Gastroesophageal sphincter (tissue), 4 donors: ENCODE measurements around the gene TSPO2. TPM values are rescaled to one million over a fixed set of nuclear protein-coding genes. Genes with fewer than 3 reads are reported as not detected.

Source experiments
- ATAC-seq: fragments of 150-250 bp; one replicate; pipeline ENCODE4 v1.9.1; 2016; ENCODE audit warnings: mild to moderate bottlenecking, moderate library complexity
- H3K27ac ChIP-seq, 4 donors: fragments of 200-600 bp; sonication (generic) in 3 of 4; 1 replicate in 3 of 4; 2 replicates in 1 of 4; pipeline ENCODE4 v1.5.1; 2016 to 2019
- H3K27me3 ChIP-seq: fragments of 200-600 bp; sonication (generic); one replicate; pipeline ENCODE4 v1.5.1; 2019
- H3K36me3 ChIP-seq, 2 donors: fragments of 200-600 bp; sonication (generic); one replicate each; pipeline ENCODE4 v1.5.1; 2019; ENCODE audit warnings: control low read depth in 1 of 2
- H3K4me1 ChIP-seq, 3 donors: fragments of 200-600 bp; sonication (generic); 1 replicate in 2 of 3; 2 replicates in 1 of 3; pipeline ENCODE4 v1.5.1; 2016 to 2019; ENCODE audit warnings: control low read depth in 2 of 3
- H3K4me3 ChIP-seq, 2 donors: fragments of 200-600 bp; sonication (generic); one replicate each; pipeline ENCODE4 v1.5.1; 2019; ENCODE audit warnings: mild to moderate bottlenecking in 1 of 2, moderate library complexity in 1 of 2
- H3K9me3 ChIP-seq, 3 donors: fragments of 200-600 bp; sonication (generic); one replicate each; pipeline ENCODE4 v1.5.1; 2017 to 2019; ENCODE audit warnings: control low read depth in 2 of 3
- CTCF ChIP-seq, 4 experiments: fragments of 200-600 bp in 2 of 4; fragments of 450-650 bp in 2 of 4; sonication (generic) in 1 of 4; IDR thresholded peaks; one replicate each; pipeline ENCODE4 v1.5.1; 2017 to 2019; ENCODE audit warnings: antibody characterized with exemption in 4 of 4, mild to moderate bottlenecking in 2 of 4, moderate library complexity in 2 of 4
- EP300 ChIP-seq: sonication (generic); formaldehyde crosslinking; IDR thresholded peaks from one replicate; pipeline ENCODE4 v1.6.1; 2017; ENCODE audit warnings: antibody characterized with exemption, mild to moderate bottlenecking
- POLR2A ChIP-seq, 2 donors: fragments of 450-650 bp; IDR thresholded peaks; one replicate each; pipeline ENCODE4 v1.6.1; 2017; ENCODE audit warnings: antibody characterized with exemption in 2 of 2, mild to moderate bottlenecking in 2 of 2, moderate library complexity in 1 of 2
- POLR2AphosphoS5 ChIP-seq: sonication (generic); formaldehyde crosslinking; IDR thresholded peaks from one replicate; pipeline ENCODE4 v1.6.1; 2017; ENCODE audit warnings: antibody characterized with exemption
- WGBS, 2 donors: methylation state at CpG; one replicate each; pipeline ENCODE4 v1.1.5; 2018; ENCODE audit warnings: low coverage in 1 of 2; 5-methylcytosine and 5-hydroxymethylcytosine counted together
- total RNA-seq, 4 donors: library from RNA; depleted of rRNA; stranded (reverse); fragments of >200 nt; gene quantifications; one replicate each; pipeline ENCODE4 v1.1.0, GENCODE V29; 2016

The TSPO2 gene
- total RNA-seq, 4 donors from 2014 or later, result not detected

GRCh38 chr6:41021832-41022231, 20.4 kb upstream of the TSPO2 start:
- H3K27ac ChIP-seq, result no peak overlapping the region
- ATAC-seq, result no peak

DNA sequence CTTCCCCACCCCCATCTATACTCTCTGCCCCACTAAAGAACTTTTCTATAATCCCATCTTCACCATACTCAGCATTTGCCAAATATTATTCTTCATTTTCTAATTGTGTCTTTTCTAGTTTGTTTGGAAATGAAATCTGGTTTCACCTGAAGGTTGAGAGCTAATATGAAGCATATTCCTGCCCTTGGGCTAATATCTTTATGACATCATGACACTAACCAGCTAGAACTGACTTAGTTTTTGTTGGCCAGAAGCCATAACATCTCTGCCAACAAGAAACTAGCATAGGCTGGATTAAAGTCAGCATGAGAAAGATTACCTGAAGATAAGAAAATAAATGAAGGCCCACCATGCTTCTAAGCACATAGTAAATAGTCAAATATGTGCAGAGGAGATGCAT, 20.0 kb upstream of the TSPO2 start:
- H3K27ac ChIP-seq, result no peak overlapping the region
- H3K4me3 ChIP-seq, result no peak overlapping the region
- peaks cover 0 to 11% (median 0%) of the 10 kb centered on the region in 3 donors for H3K9me3 ChIP-seq
- no peaks in the 10 kb centered on the region for H3K27me3 ChIP-seq
- TF ChIP-seq POLR2A (IDR thresholded peaks at IDR 0.05) (no peak), CTCF (IDR thresholded peaks at IDR 0.05) (no peak), EP300 (no peak), POLR2AphosphoS5 (no peak)
- ATAC-seq, result no peak
- peaks cover 0 to 4% (median under 1%) of the 10 kb centered on the region in 3 donors for H3K4me1 ChIP-seq
- H3K36me3 ChIP-seq, result no peaks in the 10 kb centered on the region

More at GRCh38 chr6:41021832-41022231, 20.4 kb upstream of the TSPO2 start:
- 71% methylated on average over 3 of the region's 3 CpGs; no CpG with 5 or more reads in 1 of the 2 donors for WGBS, 2 donors
- Histone ChIP-seq H3K27me3 (no peaks in the 10 kb centered on the region), H3K4me3 (no peak overlapping the region), H3K36me3 (no peaks in the 10 kb centered on the region), H3K9me3 (peaks cover 0 to 11% (median 0%) of the 10 kb centered on the region in 3 donors), H3K4me1 (no peaks in the 10 kb centered on the region)
- TF ChIP-seq EP300 (no peak), POLR2AphosphoS5 (no peak), CTCF (IDR thresholded peaks at IDR 0.05) (no peak), POLR2A (IDR thresholded peaks at IDR 0.05) (no peak)

GRCh38 chr6:41023114-41023513, 19.2 kb upstream of the TSPO2 start:
- ATAC-seq, result no peak
- WGBS, 2 donors, result 88% methylated on average over 2 of the region's 3 CpGs; no CpG with 5 or more reads in 1 of the 2 donors
- no peak overlapping the region for H3K27ac ChIP-seq
- H3K9me3 ChIP-seq, result peaks cover 0 to 10% (median 0%) of the 10 kb centered on the region in 3 donors
- peaks cover 0 to 12% (median 9%) of the 10 kb centered on the region in 3 donors for H3K4me1 ChIP-seq
- TF ChIP-seq EP300 (no peak), POLR2A (IDR thresholded peaks at IDR 0.05) (no peak), POLR2AphosphoS5 (no peak), CTCF (IDR thresholded peaks at IDR 0.05) (no peak)
- no peak overlapping the region for H3K4me3 ChIP-seq
- H3K27me3 ChIP-seq, result no peaks in the 10 kb centered on the region
- no peaks in the 10 kb centered on the region for H3K36me3 ChIP-seq

GRCh38 chr6:41025966-41026530, 16.2 kb upstream of the TSPO2 start:
- H3K27ac ChIP-seq, result no peak overlapping the region
- no peak overlapping the region for H3K4me3 ChIP-seq
- H3K36me3 ChIP-seq, result no peaks in the 10 kb centered on the region
- TF ChIP-seq EP300 (no peak), CTCF (IDR thresholded peaks at IDR 0.05) (no peak), POLR2AphosphoS5 (no peak), POLR2A (IDR thresholded peaks at IDR 0.05) (no peak)
- peaks cover 0 to 23% (median 12%) of the 10 kb centered on the region in 3 donors for H3K4me1 ChIP-seq
- 50 to 75% methylated on average over 1 to 3 of the region's 3 CpGs for WGBS, 2 donors
- H3K9me3 ChIP-seq, result no peaks in the 10 kb centered on the region
- no peaks in the 10 kb centered on the region for H3K27me3 ChIP-seq
- no peak for ATAC-seq

DNA sequence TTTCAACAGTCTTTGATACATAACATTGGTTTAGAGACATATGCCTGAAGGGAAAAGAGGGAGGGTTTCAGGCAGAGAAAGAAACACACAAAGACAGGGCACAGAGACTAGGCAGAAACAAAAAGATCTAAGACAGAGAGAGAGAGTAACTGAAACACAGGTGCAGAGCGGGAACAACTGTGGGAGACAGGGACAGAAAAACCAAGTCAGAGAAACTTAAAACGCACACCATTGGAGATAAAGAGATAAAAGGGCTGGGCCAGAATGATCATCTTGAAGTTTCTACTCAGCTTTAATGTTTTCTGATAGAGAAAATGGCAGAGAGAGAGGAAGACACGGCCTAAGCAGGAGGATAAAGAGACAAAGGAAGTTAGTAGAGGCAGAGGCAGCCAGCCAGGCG, 15.0 kb upstream of the TSPO2 start:
- Histone ChIP-seq H3K9me3 (no peaks in the 10 kb centered on the region), H3K27me3 (no peaks in the 10 kb centered on the region), H3K4me1 (peaks cover 0 to 23% (median 12%) of the 10 kb centered on the region in 3 donors), H3K36me3 (no peaks in the 10 kb centered on the region), H3K4me3 (peak overlapping the region in 1 of 2 donors; percentile 53), H3K27ac (peak overlapping the region in 3 of 4 donors; percentile 65 to 84 (median 71))
- ATAC-seq, result no peak
- TF ChIP-seq EP300 (no peak), POLR2AphosphoS5 (no peak), CTCF (IDR thresholded peaks at IDR 0.05) (no peak), POLR2A (IDR thresholded peaks at IDR 0.05) (no peak)
- 34% methylated on average over 4 of the region's 4 CpGs; no CpG with 5 or more reads in 1 of the 2 donors for WGBS, 2 donors
